GM23338 (cell line): ENCODE measurements around the gene STX17.

ENCODE experiments used
- CREB1 ChIP-seq: fragments of 250-450 bp; sonication (Bioruptor Pico); IDR thresholded peaks from 2 replicates; pipeline ENCODE4 v1.5.0; 2020; ENCODE audit warnings: low read depth, mild to moderate bottlenecking, moderate library complexity
- EZH2 ChIP-seq: fragments of 200-600 bp; sonication (generic); IDR thresholded peaks from one replicate; pipeline ENCODE4 v1.8.0; 2017; ENCODE audit warnings: antibody characterized with exemption, mild to moderate bottlenecking, low read depth; ENCODE audit not compliant: unreplicated experiment
- EZH2phosphoT487 ChIP-seq: fragments of 200-600 bp; sonication (generic); IDR thresholded peaks from one replicate; pipeline ENCODE4 v1.8.1; 2018; ENCODE audit warnings: antibody characterized with exemption; ENCODE audit not compliant: unreplicated experiment
- JUNB ChIP-seq: IDR thresholded peaks from one replicate; pipeline ENCODE4 v1.6.1; 2016; ENCODE audit warnings: antibody characterized with exemption; ENCODE audit not compliant: unreplicated experiment
- NANOG ChIP-seq: IDR thresholded peaks from 2 replicates; pipeline ENCODE4 v1.6.1; 2016; ENCODE audit warnings: antibody characterized with exemption, borderline replicate concordance
- POLR2AphosphoS5 ChIP-seq: IDR thresholded peaks from 2 replicates; pipeline ENCODE4 v1.6.1; 2016; ENCODE audit warnings: antibody characterized with exemption, low read depth
- ZNF114 ChIP-seq: fragments of 250-450 bp; sonication (Bioruptor Pico); IDR thresholded peaks from 2 replicates; pipeline ENCODE4 v1.5.0; 2020; ENCODE audit warnings: mild to moderate bottlenecking, moderate library complexity
- TF ChIP-seq, protein P1 (sequence below), 2 experiments: fragments of 200-600 bp in 1 of 2; sonication (generic) in 1 of 2; conservative IDR thresholded peaks; 2 replicates each; pipeline versions ENCODE4 v1.5.1 to v1.6.1; 2016 to 2017; ENCODE audit warnings: antibody characterized with exemption in 2 of 2, low read depth in 2 of 2, mild to moderate bottlenecking in 2 of 2, moderate library complexity in 1 of 2
- TF ChIP-seq, protein P2 (sequence below): IDR thresholded peaks from one replicate; pipeline ENCODE4 v1.6.1; 2018; ENCODE audit warnings: antibody characterized with exemption; ENCODE audit not compliant: unreplicated experiment
- TF ChIP-seq, protein P3 (sequence below): fragments of 250-450 bp; sonication (Bioruptor Pico); IDR thresholded peaks from 2 replicates; pipeline ENCODE4 v1.5.0; 2020; ENCODE audit warnings: mild to moderate bottlenecking, moderate library complexity
- TF ChIP-seq, protein P4 (sequence below): IDR thresholded peaks from 2 replicates; pipeline ENCODE4 v1.6.1; 2016; ENCODE audit warnings: antibody characterized with exemption

DNA sequence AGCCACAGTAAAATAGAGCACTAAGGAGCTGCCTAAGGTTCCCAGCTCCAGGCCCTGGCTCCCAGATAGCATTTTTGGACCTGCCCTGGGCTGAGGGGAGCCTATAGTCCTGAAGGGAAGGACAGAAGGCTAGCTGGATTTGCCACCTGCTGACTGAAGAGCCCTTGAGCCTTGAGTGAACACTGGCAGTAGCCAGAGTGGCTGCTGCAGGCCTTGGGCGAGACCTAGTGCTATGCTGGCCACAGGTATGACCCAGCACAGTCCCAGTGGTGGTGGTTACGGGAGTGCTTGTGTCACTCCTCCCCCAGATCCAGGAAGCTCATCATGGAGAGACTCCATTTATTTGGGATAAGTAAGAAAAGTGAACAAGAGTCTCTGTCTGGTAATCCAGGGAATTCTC is 10.3 kb upstream of the STX17 start:
- TF ChIP-seq, protein P1, sequence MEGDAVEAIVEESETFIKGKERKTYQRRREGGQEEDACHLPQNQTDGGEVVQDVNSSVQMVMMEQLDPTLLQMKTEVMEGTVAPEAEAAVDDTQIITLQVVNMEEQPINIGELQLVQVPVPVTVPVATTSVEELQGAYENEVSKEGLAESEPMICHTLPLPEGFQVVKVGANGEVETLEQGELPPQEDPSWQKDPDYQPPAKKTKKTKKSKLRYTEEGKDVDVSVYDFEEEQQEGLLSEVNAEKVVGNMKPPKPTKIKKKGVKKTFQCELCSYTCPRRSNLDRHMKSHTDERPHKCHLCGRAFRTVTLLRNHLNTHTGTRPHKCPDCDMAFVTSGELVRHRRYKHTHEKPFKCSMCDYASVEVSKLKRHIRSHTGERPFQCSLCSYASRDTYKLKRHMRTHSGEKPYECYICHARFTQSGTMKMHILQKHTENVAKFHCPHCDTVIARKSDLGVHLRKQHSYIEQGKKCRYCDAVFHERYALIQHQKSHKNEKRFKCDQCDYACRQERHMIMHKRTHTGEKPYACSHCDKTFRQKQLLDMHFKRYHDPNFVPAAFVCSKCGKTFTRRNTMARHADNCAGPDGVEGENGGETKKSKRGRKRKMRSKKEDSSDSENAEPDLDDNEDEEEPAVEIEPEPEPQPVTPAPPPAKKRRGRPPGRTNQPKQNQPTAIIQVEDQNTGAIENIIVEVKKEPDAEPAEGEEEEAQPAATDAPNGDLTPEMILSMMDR (conservative IDR thresholded peaks at IDR 0.05; ENCODE audit: low read depth in 2 of 2), result no peak
- no peak for TF ChIP-seq EZH2
- TF ChIP-seq EZH2phosphoT487, result no peak
- TF ChIP-seq POLR2AphosphoS5, result no peak
- TF ChIP-seq, protein P2, sequence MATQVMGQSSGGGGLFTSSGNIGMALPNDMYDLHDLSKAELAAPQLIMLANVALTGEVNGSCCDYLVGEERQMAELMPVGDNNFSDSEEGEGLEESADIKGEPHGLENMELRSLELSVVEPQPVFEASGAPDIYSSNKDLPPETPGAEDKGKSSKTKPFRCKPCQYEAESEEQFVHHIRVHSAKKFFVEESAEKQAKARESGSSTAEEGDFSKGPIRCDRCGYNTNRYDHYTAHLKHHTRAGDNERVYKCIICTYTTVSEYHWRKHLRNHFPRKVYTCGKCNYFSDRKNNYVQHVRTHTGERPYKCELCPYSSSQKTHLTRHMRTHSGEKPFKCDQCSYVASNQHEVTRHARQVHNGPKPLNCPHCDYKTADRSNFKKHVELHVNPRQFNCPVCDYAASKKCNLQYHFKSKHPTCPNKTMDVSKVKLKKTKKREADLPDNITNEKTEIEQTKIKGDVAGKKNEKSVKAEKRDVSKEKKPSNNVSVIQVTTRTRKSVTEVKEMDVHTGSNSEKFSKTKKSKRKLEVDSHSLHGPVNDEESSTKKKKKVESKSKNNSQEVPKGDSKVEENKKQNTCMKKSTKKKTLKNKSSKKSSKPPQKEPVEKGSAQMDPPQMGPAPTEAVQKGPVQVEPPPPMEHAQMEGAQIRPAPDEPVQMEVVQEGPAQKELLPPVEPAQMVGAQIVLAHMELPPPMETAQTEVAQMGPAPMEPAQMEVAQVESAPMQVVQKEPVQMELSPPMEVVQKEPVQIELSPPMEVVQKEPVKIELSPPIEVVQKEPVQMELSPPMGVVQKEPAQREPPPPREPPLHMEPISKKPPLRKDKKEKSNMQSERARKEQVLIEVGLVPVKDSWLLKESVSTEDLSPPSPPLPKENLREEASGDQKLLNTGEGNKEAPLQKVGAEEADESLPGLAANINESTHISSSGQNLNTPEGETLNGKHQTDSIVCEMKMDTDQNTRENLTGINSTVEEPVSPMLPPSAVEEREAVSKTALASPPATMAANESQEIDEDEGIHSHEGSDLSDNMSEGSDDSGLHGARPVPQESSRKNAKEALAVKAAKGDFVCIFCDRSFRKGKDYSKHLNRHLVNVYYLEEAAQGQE, result no peak
- TF ChIP-seq, protein P3, sequence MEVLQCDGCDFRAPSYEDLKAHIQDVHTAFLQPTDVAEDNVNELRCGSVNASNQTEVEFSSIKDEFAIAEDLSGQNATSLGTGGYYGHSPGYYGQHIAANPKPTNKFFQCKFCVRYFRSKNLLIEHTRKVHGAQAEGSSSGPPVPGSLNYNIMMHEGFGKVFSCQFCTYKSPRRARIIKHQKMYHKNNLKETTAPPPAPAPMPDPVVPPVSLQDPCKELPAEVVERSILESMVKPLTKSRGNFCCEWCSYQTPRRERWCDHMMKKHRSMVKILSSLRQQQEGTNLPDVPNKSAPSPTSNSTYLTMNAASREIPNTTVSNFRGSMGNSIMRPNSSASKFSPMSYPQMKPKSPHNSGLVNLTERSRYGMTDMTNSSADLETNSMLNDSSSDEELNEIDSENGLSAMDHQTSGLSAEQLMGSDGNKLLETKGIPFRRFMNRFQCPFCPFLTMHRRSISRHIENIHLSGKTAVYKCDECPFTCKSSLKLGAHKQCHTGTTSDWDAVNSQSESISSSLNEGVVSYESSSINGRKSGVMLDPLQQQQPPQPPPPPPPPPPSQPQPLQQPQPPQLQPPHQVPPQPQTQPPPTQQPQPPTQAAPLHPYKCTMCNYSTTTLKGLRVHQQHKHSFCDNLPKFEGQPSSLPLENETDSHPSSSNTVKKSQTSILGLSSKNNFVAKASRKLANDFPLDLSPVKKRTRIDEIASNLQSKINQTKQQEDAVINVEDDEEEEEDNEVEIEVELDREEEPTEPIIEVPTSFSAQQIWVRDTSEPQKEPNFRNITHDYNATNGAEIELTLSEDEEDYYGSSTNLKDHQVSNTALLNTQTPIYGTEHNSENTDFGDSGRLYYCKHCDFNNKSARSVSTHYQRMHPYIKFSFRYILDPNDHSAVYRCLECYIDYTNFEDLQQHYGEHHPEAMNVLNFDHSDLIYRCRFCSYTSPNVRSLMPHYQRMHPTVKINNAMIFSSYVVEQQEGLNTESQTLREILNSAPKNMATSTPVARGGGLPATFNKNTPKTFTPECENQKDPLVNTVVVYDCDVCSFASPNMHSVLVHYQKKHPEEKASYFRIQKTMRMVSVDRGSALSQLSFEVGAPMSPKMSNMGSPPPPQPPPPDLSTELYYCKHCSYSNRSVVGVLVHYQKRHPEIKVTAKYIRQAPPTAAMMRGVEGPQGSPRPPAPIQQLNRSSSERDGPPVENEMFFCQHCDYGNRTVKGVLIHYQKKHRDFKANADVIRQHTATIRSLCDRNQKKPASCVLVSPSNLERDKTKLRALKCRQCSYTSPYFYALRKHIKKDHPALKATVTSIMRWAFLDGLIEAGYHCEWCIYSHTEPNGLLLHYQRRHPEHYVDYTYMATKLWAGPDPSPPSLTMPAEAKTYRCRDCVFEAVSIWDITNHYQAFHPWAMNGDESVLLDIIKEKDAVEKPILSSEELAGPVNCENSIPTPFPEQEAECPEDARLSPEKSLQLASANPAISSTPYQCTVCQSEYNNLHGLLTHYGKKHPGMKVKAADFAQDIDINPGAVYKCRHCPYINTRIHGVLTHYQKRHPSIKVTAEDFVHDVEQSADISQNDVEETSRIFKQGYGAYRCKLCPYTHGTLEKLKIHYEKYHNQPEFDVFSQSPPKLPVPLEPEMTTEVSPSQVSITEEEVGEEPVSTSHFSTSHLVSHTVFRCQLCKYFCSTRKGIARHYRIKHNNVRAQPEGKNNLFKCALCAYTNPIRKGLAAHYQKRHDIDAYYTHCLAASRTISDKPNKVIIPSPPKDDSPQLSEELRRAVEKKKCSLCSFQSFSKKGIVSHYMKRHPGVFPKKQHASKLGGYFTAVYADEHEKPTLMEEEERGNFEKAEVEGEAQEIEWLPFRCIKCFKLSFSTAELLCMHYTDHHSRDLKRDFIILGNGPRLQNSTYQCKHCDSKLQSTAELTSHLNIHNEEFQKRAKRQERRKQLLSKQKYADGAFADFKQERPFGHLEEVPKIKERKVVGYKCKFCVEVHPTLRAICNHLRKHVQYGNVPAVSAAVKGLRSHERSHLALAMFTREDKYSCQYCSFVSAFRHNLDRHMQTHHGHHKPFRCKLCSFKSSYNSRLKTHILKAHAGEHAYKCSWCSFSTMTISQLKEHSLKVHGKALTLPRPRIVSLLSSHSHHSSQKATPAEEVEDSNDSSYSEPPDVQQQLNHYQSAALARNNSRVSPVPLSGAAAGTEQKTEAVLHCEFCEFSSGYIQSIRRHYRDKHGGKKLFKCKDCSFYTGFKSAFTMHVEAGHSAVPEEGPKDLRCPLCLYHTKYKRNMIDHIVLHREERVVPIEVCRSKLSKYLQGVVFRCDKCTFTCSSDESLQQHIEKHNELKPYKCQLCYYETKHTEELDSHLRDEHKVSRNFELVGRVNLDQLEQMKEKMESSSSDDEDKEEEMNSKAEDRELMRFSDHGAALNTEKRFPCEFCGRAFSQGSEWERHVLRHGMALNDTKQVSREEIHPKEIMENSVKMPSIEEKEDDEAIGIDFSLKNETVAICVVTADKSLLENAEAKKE (CRISPR knock-in tag), result no peak
- no peak for TF ChIP-seq NANOG
- no peak for TF ChIP-seq CREB1 (CRISPR knock-in tag)
- no peak for TF ChIP-seq ZNF114 (CRISPR knock-in tag)
- no peak for TF ChIP-seq JUNB
- TF ChIP-seq, protein P4, sequence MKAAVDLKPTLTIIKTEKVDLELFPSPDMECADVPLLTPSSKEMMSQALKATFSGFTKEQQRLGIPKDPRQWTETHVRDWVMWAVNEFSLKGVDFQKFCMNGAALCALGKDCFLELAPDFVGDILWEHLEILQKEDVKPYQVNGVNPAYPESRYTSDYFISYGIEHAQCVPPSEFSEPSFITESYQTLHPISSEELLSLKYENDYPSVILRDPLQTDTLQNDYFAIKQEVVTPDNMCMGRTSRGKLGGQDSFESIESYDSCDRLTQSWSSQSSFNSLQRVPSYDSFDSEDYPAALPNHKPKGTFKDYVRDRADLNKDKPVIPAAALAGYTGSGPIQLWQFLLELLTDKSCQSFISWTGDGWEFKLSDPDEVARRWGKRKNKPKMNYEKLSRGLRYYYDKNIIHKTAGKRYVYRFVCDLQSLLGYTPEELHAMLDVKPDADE, result no peak
